Pulmonary artery endothelial cell (primary cell): ENCODE data around the gene ZNHIT3. TPM values are rescaled to one million over a fixed set of nuclear protein-coding genes. Genes with fewer than 3 reads are reported as not detected.

Experiments
- DNase-seq: peaks from one replicate; pipeline ENCODE4 v3.0.0-alpha.2; 2011; ENCODE audit warnings: low read depth, low spot score
- total RNA-seq: library from RNA; depleted of rRNA; stranded (reverse); fragments of >200 nt; gene quantifications from 2 replicates; pipeline ENCODE4 v1.2.3, GENCODE V29; 2014

Gene ZNHIT3
- total RNA-seq, 1 donor from 2014 or later: 30.7 TPM

GRCh38 chr17:36511216-36511615 is 24.7 kb downstream of the ZNHIT3 start:
- no peak for DNase-seq

- no peak for DNase-seq
These were observed 26.2 kb downstream of the ZNHIT3 start for GRCh38 chr17:36512641-36513040.

GRCh38 chr17:36514856-36515255 is 28.4 kb downstream of the ZNHIT3 start:
- no peak for DNase-seq

- no peak for DNase-seq
These were observed 29.4 kb downstream of the ZNHIT3 start for GRCh38 chr17:36515837-36516236.

GRCh38 chr17:36523113-36523512 is 36.6 kb downstream of the ZNHIT3 start:
- no peak for DNase-seq

GRCh38 chr17:36524428-36524876 is 38.0 kb downstream of the ZNHIT3 start:
- no peak for DNase-seq

- no peak for DNase-seq
These were observed 38.6 kb downstream of the ZNHIT3 start for GRCh38 chr17:36525113-36525512.

GRCh38 chr17:36525888-36526287 is 39.4 kb downstream of the ZNHIT3 start:
- no peak for DNase-seq

- DNase-seq: no peak
These were observed 41.3 kb downstream of the ZNHIT3 start for GRCh38 chr17:36527621-36528250.

GRCh38 chr17:36529121-36529520 is 42.6 kb downstream of the ZNHIT3 start:
- no peak for DNase-seq

GRCh38 chr17:36532435-36532975 is 46.0 kb downstream of the ZNHIT3 start:
- no peak for DNase-seq

- DNase-seq: no peak
These were observed 47.7 kb downstream of the ZNHIT3 start for GRCh38 chr17:36533935-36534839.

- DNase-seq: peak; percentile 69
These were observed 48.6 kb downstream of the ZNHIT3 start, which contains the start of the genes MYO19 and PIGW for GRCh38 chr17:36534840-36535668. Gene MYO19, minus strand, starts transcription at chr17:36534868. Its CDS starts 2,330 bp downstream, at chr17:36532538. Gene PIGW, plus strand, starts transcription at chr17:36534987. Its CDS starts 2,115 bp downstream, at chr17:36537102.

GRCh38 chr17:36535669-36536081 is 49.2 kb downstream of the ZNHIT3 start:
- DNase-seq: no peak

GRCh38 chr17:36540696-36541095 is 54.2 kb downstream of the ZNHIT3 start:
- DNase-seq: no peak

GRCh38 chr17:36542755-36543154 is 56.3 kb downstream of the ZNHIT3 start:
- DNase-seq: no peak

- peak; percentile 15 for DNase-seq
These were observed 57.5 kb downstream of the ZNHIT3 start for GRCh38 chr17:36544044-36544306.

GRCh38 chr17:36544307-36545076 is 58.0 kb downstream of the ZNHIT3 start, which contains the start of gene GGNBP2:
Gene GGNBP2, plus strand, starts transcription at chr17:36544919. Its CDS starts 806 bp downstream, at chr17:36545725.
- peak; percentile 64 for DNase-seq

- no peak for DNase-seq
These were observed 58.6 kb downstream of the ZNHIT3 start for GRCh38 chr17:36545077-36545464.
